Stimulated activated CD8-positive, alpha-beta memory T cell treated with anti-CD3 and anti-CD28 coated beads, Interleukin-15, amount 100 ng/mL, for 48 hours (primary cell): ENCODE measurements around the gene DDX23.

Source experiments
- DNase-seq, 2 donors: peaks; one replicate each; pipeline ENCODE4 v3.0.0-alpha.2; 2020; ENCODE audit warnings: low read depth in 2 of 2

The DDX23 gene

DNA sequence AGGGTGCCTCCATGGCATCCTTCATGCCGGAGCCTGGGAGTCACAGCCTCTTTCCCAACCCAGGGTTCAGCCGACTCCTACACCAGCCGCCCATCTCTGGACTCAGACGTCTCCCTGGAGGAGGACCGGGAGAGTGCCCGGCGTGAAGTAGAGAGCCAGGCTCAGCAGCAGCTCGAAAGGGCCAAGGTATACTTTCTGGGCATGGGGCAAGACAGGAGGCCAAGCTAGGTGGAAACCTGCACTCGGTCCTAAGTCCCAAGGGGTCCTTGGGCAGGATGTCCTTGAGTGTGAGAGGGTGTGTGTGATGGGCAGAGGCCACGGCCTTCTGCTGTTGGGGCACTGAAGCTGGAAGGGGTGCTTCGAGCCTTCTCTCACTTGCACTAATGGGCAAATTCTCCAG lies 28.7 kb downstream of the DDX23 start:
- no peak for DNase-seq

- DNase-seq: no peak
These were observed 29.3 kb downstream of the DDX23 start for GRCh38 chr12:48822711-48823110.

GRCh38 chr12:48822139-48822538 lies 29.8 kb downstream of the DDX23 start:
- DNase-seq: no peak

DNA sequence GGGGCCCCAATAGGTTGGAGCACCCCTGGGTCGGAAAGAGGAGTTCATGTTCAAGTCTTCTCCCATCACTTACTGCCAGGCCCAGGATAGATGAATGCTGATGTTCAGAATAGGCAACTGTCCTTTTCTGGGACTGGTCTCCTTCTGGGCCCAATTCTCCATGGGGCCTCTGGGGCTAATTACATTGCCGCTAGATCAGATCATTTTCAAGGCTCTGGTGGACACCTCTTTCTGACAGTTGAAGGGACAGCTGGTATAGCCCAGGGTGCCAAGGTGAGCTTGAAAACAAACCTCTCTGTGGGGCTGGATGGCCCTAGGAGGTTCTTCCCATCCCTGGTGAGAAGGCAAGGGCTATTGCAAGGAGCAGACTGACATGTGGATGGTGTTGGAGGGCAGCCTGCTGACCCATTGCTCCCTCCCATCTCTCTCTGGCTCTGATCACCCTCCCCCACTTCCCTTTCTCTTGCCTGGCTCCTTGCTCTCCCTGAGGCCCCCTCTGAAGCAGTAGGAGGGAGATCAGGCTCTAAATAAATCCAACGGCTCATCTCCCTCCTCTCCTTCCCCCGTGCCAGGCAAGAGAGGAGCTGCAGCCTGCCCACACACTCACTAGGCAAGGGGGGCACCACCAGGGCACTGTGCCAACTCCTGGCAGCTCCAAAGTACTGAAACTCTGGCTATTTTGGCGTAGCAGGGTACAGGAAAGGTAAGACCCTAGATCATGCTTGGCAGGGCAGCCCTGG lies 31.8 kb downstream of the DDX23 start:
- DNase-seq: no peak

DNA sequence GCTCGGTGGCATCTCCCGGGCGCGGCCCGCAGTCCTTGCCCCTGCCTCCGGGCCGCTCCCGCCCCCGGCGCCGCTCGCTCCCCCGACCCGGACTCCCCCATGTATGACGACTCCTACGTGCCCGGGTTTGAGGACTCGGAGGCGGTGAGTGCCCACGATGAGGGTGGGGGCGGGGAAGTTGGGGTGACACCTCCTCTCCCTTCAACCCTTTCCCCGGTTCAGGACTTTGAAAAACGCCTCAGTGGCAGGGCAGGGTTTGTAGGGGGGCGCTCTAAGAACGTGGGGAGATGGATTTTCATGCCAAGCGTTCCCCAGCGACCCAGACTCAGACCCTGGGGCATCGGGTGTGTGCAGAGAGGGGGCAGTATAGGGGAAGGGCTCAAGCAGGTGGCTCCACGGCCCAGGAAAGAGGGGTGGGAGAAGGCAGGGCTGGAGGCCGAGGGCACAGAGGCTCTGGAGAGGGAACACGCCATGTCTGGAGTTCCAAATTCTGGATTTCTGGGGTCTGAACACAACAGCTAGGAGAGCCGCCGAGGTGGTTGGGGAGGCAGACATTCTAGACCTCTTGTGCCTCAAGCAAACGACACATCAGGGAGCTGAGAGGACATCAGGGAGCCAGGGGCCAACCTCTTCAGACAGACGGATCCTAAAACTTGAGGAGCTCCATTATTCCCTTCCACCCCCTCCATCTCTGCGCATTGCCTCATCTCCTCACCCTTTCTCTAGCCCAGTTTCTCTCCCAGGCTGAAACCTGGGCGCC lies 33.0 kb downstream of the DDX23 start:
- DNase-seq: no peak

- DNase-seq: peak; percentile 57 to 58
These were observed 33.8 kb downstream of the DDX23 start, which contains the start of gene CACNB3 for GRCh38 chr12:48817873-48818830. Gene CACNB3 (plus strand): TSS chr12:48818496. CDS start chr12:48818930, 434 bp downstream.

- no peak for DNase-seq
These were observed 35.7 kb downstream of the DDX23 start for GRCh38 chr12:48816143-48816854.

GRCh38 chr12:48815126-48816110 lies 36.5 kb downstream of the DDX23 start:
- no peak for DNase-seq

- peak; percentile 74 to 77 for DNase-seq
These were observed 37.5 kb downstream of the DDX23 start for GRCh38 chr12:48814262-48815125.

DNA sequence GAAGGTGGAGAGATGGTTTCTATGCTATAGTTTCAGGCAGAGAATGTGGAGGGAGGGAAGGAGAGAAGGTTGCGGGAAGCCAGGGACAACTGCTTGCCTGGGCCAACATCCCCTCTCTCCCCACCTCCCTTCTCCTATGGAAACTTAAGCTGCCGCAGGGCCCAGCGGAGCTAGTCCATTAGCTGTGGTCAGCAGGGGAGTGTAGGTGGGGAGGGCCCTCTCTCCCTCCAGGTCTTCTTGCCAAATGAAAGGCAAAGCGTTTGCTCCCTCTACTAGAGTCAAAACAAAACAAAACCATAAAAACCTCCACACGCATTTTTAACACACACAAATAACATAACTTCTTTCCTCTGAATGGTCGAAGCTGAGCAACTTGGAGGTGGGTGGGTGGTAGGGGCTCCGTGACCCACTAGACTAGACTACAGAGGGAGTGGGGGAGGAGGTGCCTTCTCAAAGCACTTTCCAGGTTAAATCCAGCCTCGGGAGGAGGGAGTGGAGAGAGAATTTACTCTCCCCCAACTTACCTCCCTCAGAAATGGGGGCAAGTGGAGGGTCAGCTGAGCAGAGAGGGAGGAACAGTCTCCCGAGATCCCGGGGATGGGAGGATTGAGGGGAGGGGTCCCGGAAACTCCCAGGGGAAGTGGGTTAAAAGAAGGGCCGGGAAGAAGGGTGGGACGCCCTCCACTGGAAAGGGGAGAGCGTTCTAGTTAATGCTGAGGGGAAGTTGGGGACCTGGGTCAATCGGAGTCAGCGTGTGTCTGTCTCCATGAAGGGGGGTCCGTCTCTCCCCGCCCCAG lies 38.3 kb downstream of the DDX23 start:
- no peak for DNase-seq

DNA sequence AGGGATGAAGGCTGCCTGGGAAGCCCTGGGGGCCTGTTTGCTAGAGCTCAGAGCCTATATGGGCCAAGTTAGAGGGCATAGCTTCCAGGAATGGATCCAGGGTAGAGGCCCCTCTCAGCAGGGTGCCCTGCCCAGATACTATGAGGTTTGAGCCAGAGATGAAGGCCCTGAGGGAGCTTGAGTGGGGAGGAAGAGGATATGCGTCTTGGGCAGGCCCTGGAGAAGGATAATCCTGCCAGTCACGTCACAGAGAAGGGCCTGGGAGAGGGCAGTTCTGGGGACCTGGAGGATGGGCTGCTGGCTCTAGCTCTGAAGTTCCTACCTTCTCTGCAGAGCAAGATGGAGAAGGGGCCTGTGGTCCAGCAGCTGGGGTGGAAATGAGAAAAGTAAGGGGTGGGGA lies 39.6 kb downstream of the DDX23 start:
- DNase-seq: no peak

DNA sequence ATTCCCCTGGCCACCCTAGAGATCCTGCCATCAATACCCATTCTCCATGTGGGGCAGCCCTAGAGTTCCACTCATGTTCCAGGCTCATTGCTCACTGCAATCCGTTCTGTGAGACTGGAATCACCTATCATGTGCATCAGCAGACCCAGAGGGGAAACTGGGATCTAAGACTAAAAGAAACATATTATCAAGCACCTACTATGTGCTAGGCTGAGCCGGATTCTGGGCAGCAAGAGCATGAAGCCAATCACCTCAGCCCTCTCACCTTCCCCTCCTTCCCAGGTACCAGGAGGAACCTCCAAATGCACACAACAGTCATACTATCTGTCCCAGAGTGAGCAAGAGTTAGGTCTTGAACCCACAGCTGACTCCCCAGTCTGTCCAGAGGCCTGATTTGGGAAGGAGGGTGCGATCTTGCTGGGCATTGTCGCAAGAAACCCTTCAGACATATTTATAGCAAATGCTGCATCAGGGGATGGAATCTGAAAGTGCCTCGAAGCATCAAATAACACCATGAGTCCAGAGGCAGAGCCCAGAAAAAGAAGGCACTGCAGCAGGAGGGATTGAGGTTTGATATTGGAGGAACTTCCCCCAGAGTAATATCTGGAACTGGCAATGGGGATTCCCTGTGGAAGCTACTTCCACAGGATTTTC lies 40.4 kb downstream of the DDX23 start:
- DNase-seq: no peak

DNA sequence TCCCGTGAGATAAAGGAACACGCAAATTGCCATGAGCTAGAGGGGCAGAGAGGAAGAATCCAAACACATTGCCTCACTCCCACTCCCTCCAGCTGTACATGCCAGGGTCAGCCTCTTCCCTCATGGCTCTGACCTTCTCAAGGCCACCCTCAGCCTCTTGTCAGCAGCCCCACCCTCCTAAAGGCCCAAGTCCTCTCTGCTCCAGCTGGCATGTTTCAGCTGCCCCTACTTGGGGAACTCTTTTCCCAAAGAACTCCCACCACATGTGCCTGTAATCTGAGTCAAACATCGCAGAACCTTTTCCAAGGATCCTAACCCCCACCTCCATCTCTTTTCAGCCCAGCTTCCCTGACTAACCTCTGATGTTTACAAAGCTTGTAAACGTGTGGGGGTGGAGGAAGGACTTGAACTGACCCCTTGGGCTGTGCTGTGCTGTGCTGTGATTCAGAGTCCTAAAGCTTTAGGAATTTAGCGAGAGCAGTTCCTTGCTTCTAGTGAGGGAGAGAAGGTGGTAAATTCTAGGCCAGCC lies 41.0 kb downstream of the DDX23 start:
- DNase-seq: no peak

DNA sequence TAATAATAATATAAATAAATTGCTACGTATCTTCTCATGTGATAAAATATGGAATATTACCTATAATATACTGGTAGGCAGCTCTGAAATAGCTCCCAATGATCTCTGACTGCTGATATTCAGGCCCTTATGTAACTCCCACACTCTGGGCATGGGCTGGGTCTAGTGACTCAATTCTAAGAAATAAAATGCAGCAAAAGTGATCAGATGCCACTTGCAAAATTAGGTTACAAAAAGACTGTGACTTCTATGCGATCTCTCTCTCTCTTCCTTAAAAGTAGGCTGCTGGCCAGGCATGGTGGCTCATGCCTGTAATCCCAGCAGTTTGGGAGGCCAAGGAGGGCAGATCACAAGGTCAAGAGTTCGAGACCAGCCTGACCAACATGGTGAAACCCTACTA lies 44.0 kb downstream of the DDX23 start:
- no peak for DNase-seq

GRCh38 chr12:48803675-48804074 lies 48.3 kb downstream of the DDX23 start:
- DNase-seq: no peak

DNA sequence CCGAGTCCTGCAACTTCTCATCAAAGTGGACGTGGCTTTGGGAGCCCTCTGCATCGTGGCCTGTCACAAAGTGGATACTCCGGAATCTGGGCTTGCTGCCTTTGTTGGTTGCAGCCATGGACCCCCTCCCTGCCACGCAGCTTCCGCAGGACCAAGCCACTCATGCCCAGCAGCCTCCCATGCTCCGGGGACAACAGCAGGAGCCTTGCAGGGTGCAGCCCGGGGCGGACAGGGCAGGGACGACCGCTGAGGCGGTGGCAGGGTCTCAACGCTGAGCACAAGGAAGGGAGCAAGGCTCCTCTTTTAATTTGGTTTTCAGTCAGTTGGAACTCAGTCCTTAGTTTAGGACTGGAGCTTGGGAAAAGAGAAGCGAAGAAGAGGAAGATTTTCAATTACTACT lies 51.0 kb downstream of the DDX23 start:
- DNase-seq: no peak

DNA sequence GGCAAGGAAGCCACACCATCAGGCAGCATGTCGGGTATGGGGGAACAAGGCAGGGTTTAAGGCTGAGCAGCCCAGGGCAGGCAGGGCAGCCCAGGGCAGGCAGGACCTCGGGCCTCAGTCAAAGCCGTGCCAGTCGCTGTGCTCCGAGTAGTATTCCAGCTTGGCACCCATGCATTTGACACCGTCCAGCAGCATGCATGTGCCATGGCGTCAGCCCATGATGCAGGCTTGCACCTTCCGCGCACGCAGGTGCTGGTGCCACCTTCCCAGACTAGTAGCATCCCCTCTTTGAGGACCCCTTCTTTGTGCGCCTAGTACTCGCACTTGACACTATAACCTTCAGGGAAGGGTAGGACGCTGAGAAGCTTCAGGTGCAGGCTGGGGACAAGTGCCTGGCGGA lies 51.5 kb downstream of the DDX23 start:
- no peak for DNase-seq

- DNase-seq: peak; percentile 28 to 36
These were observed 55.0 kb downstream of the DDX23 start for GRCh38 chr12:48796976-48797375.
